ENCODE measurements around the gene CELA3B. TPM values are rescaled to one million over a fixed set of nuclear protein-coding genes. Genes with fewer than 3 reads are reported as not detected.
"Not testable (repeated sequence)": the region's sequence is repeated elsewhere in the genome, so short reads cannot be mapped to it uniquely, and the experiment has no call there.

CELA3B gene
- total RNA-seq, 1 donor from 2014 or later, result not detected

- no peak for ATAC-seq
- intact Hi-C loops (cut with DNase I), result no loop called here
- no peak for DNase-seq (ENCODE audit: missing footprints)
Observed at GRCh38 chr1:22026924-22027289, 50.1 kb downstream of the CELA3B start.

- intact Hi-C loops (cut with DNase I), result no loop called here
- no peak for DNase-seq (ENCODE audit: missing footprints)
- no peak for ATAC-seq
Observed at GRCh38 chr1:22030057-22030456, 53.2 kb downstream of the CELA3B start.

- intact Hi-C loops (cut with DNase I), result no loop called here
- no peak for ATAC-seq
Observed at GRCh38 chr1:22030473-22030872, 53.7 kb downstream of the CELA3B start.

GRCh38 chr1:22031214-22031962 is 54.6 kb downstream of the CELA3B start:
- DNase-seq (ENCODE audit: missing footprints), result no peak
- intact Hi-C loops (cut with DNase I), result no loop called here
- ATAC-seq, result peak; percentile 82

More at GRCh38 chr1:22030473-22030872, 53.7 kb downstream of the CELA3B start:
- no peak for DNase-seq (ENCODE audit: missing footprints)

- intact Hi-C loops (cut with DNase I); ATAC-seq: not testable (repeated sequence)
Observed at GRCh38 chr1:22034834-22035233, 58.0 kb downstream of the CELA3B start.

GRCh38 chr1:22037520-22037919 is 60.7 kb downstream of the CELA3B start:
- DNase-seq (ENCODE audit: missing footprints), result no peak
- intact Hi-C loops (cut with DNase I), result no loop called here
- ATAC-seq, result no peak

More at GRCh38 chr1:22034834-22035233, 58.0 kb downstream of the CELA3B start:
- not testable (repeated sequence) for DNase-seq (ENCODE audit: missing footprints)

- ATAC-seq, result peak; percentile 63
- intact Hi-C loops (cut with DNase I), result no loop called here
- no peak for DNase-seq (ENCODE audit: missing footprints)
Observed at GRCh38 chr1:22038036-22038435, 61.2 kb downstream of the CELA3B start.

Other genes with a start within 250 kb of the CELA3B start
- gene USP48, start 193.9 kb upstream of the CELA3B start, total RNA-seq, result 42.7 TPM
- gene LDLRAD2, start 164.8 kb upstream of the CELA3B start, total RNA-seq, result not detected
- gene HSPG2, start 39.7 kb upstream of the CELA3B start, total RNA-seq, result 269 TPM
- gene CELA3A, start 24.6 kb downstream of the CELA3B start, total RNA-seq, result not detected
- gene CDC42, start 75.7 kb downstream of the CELA3B start, total RNA-seq, result 151 TPM
- gene WNT4, start 166.1 kb downstream of the CELA3B start, total RNA-seq, result not detected